K562 (cell line): ENCODE data around the gene ZNF140. TPM values are rescaled to one million over a fixed set of nuclear protein-coding genes. Genes with fewer than 3 reads are reported as not detected.

Experiments used
- BRF1 ChIP-seq: IDR thresholded peaks from 3 replicates; pipeline ENCODE4 v1.6.1; 2011; ENCODE audit warnings: borderline replicate concordance, mild to moderate bottlenecking; ENCODE audit not compliant: insufficient read length; ENCODE audit errors: extremely low read depth
- CEBPB ChIP-seq: fragments of 450-650 bp; IDR thresholded peaks from 2 replicates; pipeline ENCODE4 v1.6.1; 2016; ENCODE audit warnings: missing genetic modification characterization, missing compliant biosample characterization
- NKRF ChIP-seq: fragments of 450-650 bp; IDR thresholded peaks from 2 replicates; pipeline ENCODE4 v1.6.1; 2016; ENCODE audit warnings: borderline replicate concordance
- PHF20 ChIP-seq: fragments of 450-650 bp; IDR thresholded peaks from 2 replicates; pipeline ENCODE4 v1.6.1; 2018; ENCODE audit not compliant: partially characterized antibody
- PTRF ChIP-seq: fragments of 450-650 bp; IDR thresholded peaks from 2 replicates; pipeline ENCODE4 v1.6.1; 2016; ENCODE audit warnings: mild to moderate bottlenecking, missing genetic modification characterization, missing compliant biosample characterization
- REST ChIP-seq, 2 experiments: fragments of 450-650 bp; formaldehyde crosslinking in 1 of 2; IDR thresholded peaks; 2 replicates each; pipeline versions ENCODE4 v1.4.0 to v1.6.1; 2014 to 2020; ENCODE audit warnings: mild to moderate bottlenecking in 2 of 2, borderline replicate concordance in 1 of 2, low read depth in 1 of 2
- TEAD1 ChIP-seq, 2 experiments: fragments of 450-650 bp in 1 of 2; sonication (generic) in 1 of 2; formaldehyde crosslinking; IDR thresholded peaks; 2 replicates each; pipeline versions ENCODE4 v1.4.0 to v1.8.0; 2020 to 2022; ENCODE audit warnings: mild to moderate bottlenecking in 2 of 2, missing genetic modification reagents in 1 of 2
- ZNF407 ChIP-seq: fragments of 450-650 bp; IDR thresholded peaks from 2 replicates; pipeline ENCODE4 v1.6.1; 2016; ENCODE audit warnings: low read depth
- polyA plus RNA-seq, 8 experiments: library from polyadenylated mRNA; depleted of rRNA in 4 of 8; stranded (reverse) in 5 of 8; unstranded in 3 of 8; fragments of >200 nt; fragmentation: Nextera tagmentation in 2 of 8; fragmentation: Illumina TruSeq in 1 of 8; extraction: Ambion mirVana in 2 of 8; extraction: Trizol in 1 of 8; gene quantifications; 2 replicates each; pipeline versions ENCODE4 v1.2.1 to v1.2.3, GENCODE V29; 2011 to 2014; ENCODE audit warnings: inconsistent platforms in 1 of 8, missing spikeins in 1 of 8
- total RNA-seq, 7 experiments: library from RNA; depleted of rRNA in 6 of 7; stranded (reverse); fragments of >200 nt in 6 of 7; fragmentation: Illumina TruSeq in 2 of 7; extraction: Trizol in 2 of 7; gene quantifications; 2 replicates each; pipeline versions ENCODE4 v1.2.1 to v1.2.3, GENCODE V29; 2011 to 2021; ENCODE audit warnings: low replicate concordance in 1 of 7

Gene ZNF140
- total and polyA plus RNA-seq, 9 of the 15 experiments (the other 6 are each of a cell fraction or from before 2014, with no cell fraction given) = 1.6 to 10.9 (median 5.3) TPM

- peak; percentile 66; the same call in 1 of the 2 replicates for TF ChIP-seq ZNF407
- TF ChIP-seq TEAD1 (CRISPR knock-in tag; IDR thresholded peaks at IDR 0.05) = no peak
- TF ChIP-seq NKRF = peak; percentile 4; the same call in 1 of the 2 replicates
- TF ChIP-seq PHF20 = no peak
- TF ChIP-seq REST (IDR thresholded peaks at IDR 0.05; ENCODE audit: borderline replicate concordance) = 0 out of 2 replicates have a peak, but pooled peaks have one; percentile 3
- TF ChIP-seq REST (CRISPR knock-in tag; IDR thresholded peaks at IDR 0.05; ENCODE audit: low read depth) = no peak
- TF ChIP-seq CEBPB = no peak
- TF ChIP-seq BRF1 = no peak
- TF ChIP-seq PTRF (tag) = no peak
These were observed 50.0 kb downstream of the ZNF140 start (continued) for GRCh38 chr12:133130808-133131128.
